ENCODE measurements around the gene DUSP3. TPM values are rescaled to one million over a fixed set of nuclear protein-coding genes. Genes with fewer than 3 reads are reported as not detected.

The DUSP3 gene
- total RNA-seq, 2 experiments from 2014 or later = 24.7 to 26.3 TPM

GRCh38 chr17:43816336-43817320 lies 37.9 kb upstream of the DUSP3 start:
- Mint-ChIP-seq H3K9me3 (no peaks in the 10 kb centered on the region), H3K4me3 (no peak overlapping the region), H3K4me1 (ENCODE audit: low read depth) (no peaks in the 10 kb centered on the region), H3K27ac (no peak overlapping the region), H3K27me3 (no peaks in the 10 kb centered on the region), H3K36me3 (ENCODE audit: low read depth) (no peaks in the 10 kb centered on the region)
- ATAC-seq (no peak), DNase-seq (no peak)
- CTCF ChIA-PET = interaction anchor here (1.1 to 2.0 kb wide), 3 partner anchors 30 to 62 kb away, joined by 3 to 7 read pairs (median 6); partner anchors contain the start of gene CD300LG
- POLR2A ChIA-PET = interaction anchor here (0.6 kb wide), 1 partner anchor 12 kb away, joined by 3 read pairs; no protein-coding TSS in a partner anchor
- TF ChIP-seq, protein P1, sequence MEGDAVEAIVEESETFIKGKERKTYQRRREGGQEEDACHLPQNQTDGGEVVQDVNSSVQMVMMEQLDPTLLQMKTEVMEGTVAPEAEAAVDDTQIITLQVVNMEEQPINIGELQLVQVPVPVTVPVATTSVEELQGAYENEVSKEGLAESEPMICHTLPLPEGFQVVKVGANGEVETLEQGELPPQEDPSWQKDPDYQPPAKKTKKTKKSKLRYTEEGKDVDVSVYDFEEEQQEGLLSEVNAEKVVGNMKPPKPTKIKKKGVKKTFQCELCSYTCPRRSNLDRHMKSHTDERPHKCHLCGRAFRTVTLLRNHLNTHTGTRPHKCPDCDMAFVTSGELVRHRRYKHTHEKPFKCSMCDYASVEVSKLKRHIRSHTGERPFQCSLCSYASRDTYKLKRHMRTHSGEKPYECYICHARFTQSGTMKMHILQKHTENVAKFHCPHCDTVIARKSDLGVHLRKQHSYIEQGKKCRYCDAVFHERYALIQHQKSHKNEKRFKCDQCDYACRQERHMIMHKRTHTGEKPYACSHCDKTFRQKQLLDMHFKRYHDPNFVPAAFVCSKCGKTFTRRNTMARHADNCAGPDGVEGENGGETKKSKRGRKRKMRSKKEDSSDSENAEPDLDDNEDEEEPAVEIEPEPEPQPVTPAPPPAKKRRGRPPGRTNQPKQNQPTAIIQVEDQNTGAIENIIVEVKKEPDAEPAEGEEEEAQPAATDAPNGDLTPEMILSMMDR (IDR thresholded peaks at IDR 0.05) = no peak
- intact Hi-C loops (cut with micrococcal nuclease) = no loop called here

GRCh38 chr17:43814714-43815113 lies 35.9 kb upstream of the DUSP3 start:
- H3K27ac Mint-ChIP-seq = no peak overlapping the region
- no peaks in the 10 kb centered on the region for H3K9me3 Mint-ChIP-seq
- DNase-seq (no peak), ATAC-seq (no peak)
- H3K4me3 Mint-ChIP-seq = no peak overlapping the region
- peaks cover 1% of the 10 kb centered on the region for H3K27me3 Mint-ChIP-seq
- intact Hi-C loops (cut with micrococcal nuclease) = no loop called here
- no peaks in the 10 kb centered on the region for H3K36me3 Mint-ChIP-seq (ENCODE audit: low read depth)
- TF ChIP-seq, protein P1 (IDR thresholded peaks at IDR 0.05) = no peak
- CTCF ChIA-PET = no interaction called here
- H3K4me1 Mint-ChIP-seq (ENCODE audit: low read depth) = no peaks in the 10 kb centered on the region
- POLR2A ChIA-PET = interaction anchor here (0.6 kb wide), 1 partner anchor 256 kb away, joined by 3 read pairs; no protein-coding TSS in a partner anchor

DNA sequence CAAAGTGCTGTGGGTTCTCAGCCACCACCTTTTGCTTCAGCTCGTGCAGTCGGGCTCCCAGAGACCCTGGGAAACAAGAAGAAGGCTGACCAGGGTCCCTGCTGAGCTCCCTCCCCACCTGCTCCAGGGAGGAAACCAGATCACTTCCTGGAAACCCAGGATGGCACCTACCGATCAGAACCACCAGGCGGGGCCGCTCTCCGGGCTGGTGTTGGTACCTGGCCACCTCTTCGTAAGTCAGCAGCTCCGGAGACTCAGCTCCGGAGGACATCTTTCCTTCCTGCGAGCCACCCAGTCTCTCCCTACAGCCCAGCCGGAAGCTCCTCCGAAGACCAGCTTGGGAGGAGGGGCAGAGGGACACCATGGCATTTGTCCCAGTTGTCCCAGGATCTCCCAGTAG lies 35.2 kb upstream of the DUSP3 start:
- TF ChIP-seq, protein P1 (IDR thresholded peaks at IDR 0.05) = no peak
- CTCF ChIA-PET = interaction anchor here (1.3 kb wide), 1 partner anchor 65 kb away, joined by 3 read pairs; no protein-coding TSS in a partner anchor
- no peak for ATAC-seq
- POLR2A ChIA-PET = no interaction called here
- H3K27ac Mint-ChIP-seq = no peak overlapping the region
- H3K36me3 Mint-ChIP-seq (ENCODE audit: low read depth) = no peaks in the 10 kb centered on the region
- no peak for DNase-seq
- intact Hi-C loops (cut with micrococcal nuclease) = no loop called here
- H3K27me3 Mint-ChIP-seq = peaks cover 1% of the 10 kb centered on the region
- no peak overlapping the region for H3K4me3 Mint-ChIP-seq
- no peaks in the 10 kb centered on the region for H3K9me3 Mint-ChIP-seq
- no peaks in the 10 kb centered on the region for H3K4me1 Mint-ChIP-seq (ENCODE audit: low read depth)

DNA sequence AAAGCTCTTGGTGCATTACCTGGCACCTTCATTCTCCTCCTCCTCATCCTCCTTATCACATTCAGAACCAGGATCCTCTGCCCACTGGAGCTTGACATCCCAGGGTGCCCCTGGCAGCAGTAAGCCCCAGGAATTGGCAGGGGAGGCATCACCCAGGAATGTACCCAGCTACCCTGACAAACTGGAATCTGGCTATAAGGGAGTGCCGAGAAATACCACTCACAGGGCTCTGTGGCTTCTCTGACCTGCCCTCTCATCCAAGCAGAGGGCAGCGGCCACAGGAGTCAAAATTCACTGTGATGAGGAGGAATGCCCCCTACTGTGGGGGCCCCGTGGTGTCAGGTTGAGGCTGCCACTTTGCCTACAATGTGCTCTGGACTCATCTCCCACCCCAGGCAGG lies 34.6 kb upstream of the DUSP3 start:
- Mint-ChIP-seq H3K36me3 (ENCODE audit: low read depth) (no peaks in the 10 kb centered on the region), H3K27ac (no peak overlapping the region), H3K9me3 (no peaks in the 10 kb centered on the region), H3K4me3 (no peak overlapping the region), H3K4me1 (ENCODE audit: low read depth) (no peaks in the 10 kb centered on the region), H3K27me3 (peaks cover 4% of the 10 kb centered on the region)
- TF ChIP-seq, protein P1 (IDR thresholded peaks at IDR 0.05) = no peak
- POLR2A ChIA-PET = no interaction called here
- no peak for ATAC-seq
- CTCF ChIA-PET = interaction anchor here (1.3 to 1.4 kb wide), 2 partner anchors 33 to 65 kb away, joined by 3 to 4 read pairs; no protein-coding TSS in a partner anchor
- intact Hi-C loops (cut with micrococcal nuclease) = no loop called here
- no peak for DNase-seq

Measured in activated CD8-positive, alpha-beta T cell treated with anti-CD3 and anti-CD28 coated beads for 36 hours (primary cell).